Neutrophil (primary cell): ENCODE results near the gene NPTN.

Experiments
- H3K27ac ChIP-seq: fragments of 200-600 bp; sonication (generic); 2 replicates; pipeline ENCODE4 v1.5.1; 2016; ENCODE audit warnings: mild to moderate bottlenecking, moderate library complexity
- H3K27me3 ChIP-seq: fragments of 200-600 bp; sonication (generic); 2 replicates; pipeline ENCODE4 v1.6.0; 2016; ENCODE audit warnings: mild to moderate bottlenecking
- H3K36me3 ChIP-seq: fragments of 200-600 bp; sonication (generic); 2 replicates; pipeline ENCODE4 v1.5.1; 2017
- H3K4me1 ChIP-seq, 2 experiments: fragments of 200-600 bp in 1 of 2; sonication (generic) in 1 of 2; 1 replicate in 1 of 2; 2 replicates in 1 of 2; pipeline versions ENCODE4 v1.5.1 to v1.6.1; 2013 to 2016; ENCODE audit warnings: low read depth in 1 of 2, low read length in 1 of 2, mild to moderate bottlenecking in 1 of 2, moderate library complexity in 1 of 2; ENCODE audit not compliant: control insufficient read depth in 1 of 2, insufficient read depth in 1 of 2
- H3K4me3 ChIP-seq, 2 experiments: fragments of 200-600 bp in 1 of 2; sonication (generic) in 1 of 2; 1 replicate in 1 of 2; 2 replicates in 1 of 2; pipeline ENCODE4 v1.5.1; 2013 to 2016; ENCODE audit warnings: low read depth in 1 of 2, low read length in 1 of 2, mild to moderate bottlenecking in 1 of 2, moderate library complexity in 1 of 2
- H3K9me3 ChIP-seq: fragments of 200-600 bp; sonication (generic); 2 replicates; pipeline ENCODE4 v1.5.1; 2016
- CTCF ChIP-seq: fragments of 200-600 bp; sonication (generic); IDR thresholded peaks from 2 replicates; pipeline ENCODE4 v1.5.1; 2016; ENCODE audit warnings: antibody characterized with exemption

Gene NPTN

GRCh38 chr15:73593304-73594074 is 39.7 kb downstream of the NPTN start:
- Histone ChIP-seq H3K4me3 (no peak overlapping the region), H3K36me3 (peaks cover 23% of the 10 kb centered on the region), H3K9me3 (no peaks in the 10 kb centered on the region), H3K27me3 (no peaks in the 10 kb centered on the region), H3K27ac (peak overlapping the region; percentile 67), H3K4me1 (peaks cover 9 to 25% of the 10 kb centered on the region in 2 experiments)
- no peak for TF ChIP-seq CTCF

GRCh38 chr15:73590263-73590662 is 42.9 kb downstream of the NPTN start:
- H3K27me3 ChIP-seq, result no peaks in the 10 kb centered on the region
- no peak overlapping the region for H3K4me3 ChIP-seq
- H3K4me1 ChIP-seq, result peaks cover 9 to 25% of the 10 kb centered on the region in 2 experiments
- H3K9me3 ChIP-seq, result no peaks in the 10 kb centered on the region
- peaks cover 53% of the 10 kb centered on the region for H3K36me3 ChIP-seq
- H3K27ac ChIP-seq, result peak overlapping the region; percentile 60
- no peak for TF ChIP-seq CTCF

GRCh38 chr15:73589766-73590165 is 43.4 kb downstream of the NPTN start:
- peaks cover 53% of the 10 kb centered on the region for H3K36me3 ChIP-seq
- H3K9me3 ChIP-seq, result no peaks in the 10 kb centered on the region
- no peaks in the 10 kb centered on the region for H3K27me3 ChIP-seq
- H3K27ac ChIP-seq, result peak overlapping the region; percentile 60
- no peak overlapping the region for H3K4me3 ChIP-seq
- TF ChIP-seq CTCF, result no peak
- peaks cover 9 to 25% of the 10 kb centered on the region in 2 experiments for H3K4me1 ChIP-seq

- H3K36me3 ChIP-seq, result peaks cover 71% of the 10 kb centered on the region
- H3K27me3 ChIP-seq, result no peaks in the 10 kb centered on the region
- no peaks in the 10 kb centered on the region for H3K9me3 ChIP-seq
- no peak overlapping the region for H3K27ac ChIP-seq
- H3K4me3 ChIP-seq, result no peak overlapping the region
- no peak for TF ChIP-seq CTCF
- peaks cover 9 to 12% of the 10 kb centered on the region in 2 experiments for H3K4me1 ChIP-seq
Measured at GRCh38 chr15:73585871-73586654, 47.1 kb downstream of the NPTN start.

GRCh38 chr15:73584699-73585420 is 48.3 kb downstream of the NPTN start:
- H3K9me3 ChIP-seq, result no peaks in the 10 kb centered on the region
- no peak overlapping the region for H3K27ac ChIP-seq
- no peak for TF ChIP-seq CTCF
- peaks cover 4 to 7% of the 10 kb centered on the region in 2 experiments for H3K4me1 ChIP-seq
- no peaks in the 10 kb centered on the region for H3K27me3 ChIP-seq
- H3K4me3 ChIP-seq, result no peak overlapping the region
- H3K36me3 ChIP-seq, result peaks cover 79% of the 10 kb centered on the region
